NCI-H524 (cell line): ENCODE data around the gene CTCF.
A peak's percentile ranks its signal among the peaks of the same experiment; 100 is the strongest.

Experiments used
- DNase-seq, 2 experiments: peaks; one replicate each; lab custom pipeline; 2025; lab: John Stamatoyannopoulos, UW

The CTCF gene

DNA sequence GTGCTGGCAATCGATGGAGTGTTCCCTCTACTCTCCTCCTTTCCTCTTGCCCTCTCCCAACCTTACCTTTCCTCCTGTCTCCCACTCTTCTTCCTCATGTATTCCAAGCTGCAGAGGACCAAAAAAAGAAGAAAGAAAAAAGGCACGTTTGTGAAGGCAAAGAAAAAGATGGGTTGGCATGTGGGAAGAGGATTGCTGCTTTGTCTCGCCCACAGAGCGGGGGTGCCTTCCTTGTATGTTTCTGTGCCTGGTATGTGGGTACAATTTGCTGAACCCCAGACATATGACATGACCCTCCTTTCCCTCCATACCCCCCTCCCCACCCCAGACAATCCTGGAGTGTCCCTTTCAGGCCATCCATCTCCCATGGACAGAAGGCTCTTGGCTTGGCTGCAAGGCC lies 13.1 kb upstream of the CTCF start:
- DNase-seq: no peak

DNA sequence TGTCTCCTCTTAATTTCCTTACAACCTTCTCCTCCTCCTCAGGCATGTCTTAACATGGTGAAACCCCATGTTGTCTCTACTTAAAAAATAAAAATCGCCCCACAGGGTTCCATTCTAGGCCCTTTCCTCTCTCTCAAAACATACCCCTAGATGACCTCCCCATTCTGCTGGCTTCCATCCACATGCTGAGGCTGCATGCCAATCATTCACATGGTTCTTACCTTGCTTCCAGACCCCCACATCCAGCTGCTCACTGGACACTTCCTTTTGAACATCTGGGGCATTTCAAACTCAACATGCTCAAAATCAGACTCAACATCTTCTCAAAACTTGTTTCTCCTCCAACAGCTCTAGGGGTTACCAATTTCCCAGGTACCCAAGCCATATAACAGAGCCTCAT lies 12.4 kb upstream of the CTCF start:
- no peak for DNase-seq

DNA sequence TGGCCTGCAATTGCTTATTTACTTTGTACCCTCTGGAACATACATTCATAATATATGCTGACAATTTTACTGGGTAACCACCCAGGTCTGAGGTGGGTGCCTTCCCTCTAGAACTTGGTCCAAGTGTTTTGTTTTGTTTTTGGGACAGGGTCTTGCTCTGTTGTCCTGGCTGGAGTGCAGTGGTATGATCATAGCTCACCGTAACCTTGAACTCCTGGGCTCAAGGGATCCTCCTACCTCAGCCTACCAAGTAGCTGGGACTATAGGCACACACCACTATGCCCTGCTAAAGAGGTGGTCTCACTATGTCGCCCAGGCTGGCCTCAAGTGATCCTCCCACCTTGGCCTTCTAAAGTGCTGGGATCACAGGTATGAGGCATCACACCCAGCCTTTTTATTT lies 11.2 kb upstream of the CTCF start:
- no peak for DNase-seq

DNA sequence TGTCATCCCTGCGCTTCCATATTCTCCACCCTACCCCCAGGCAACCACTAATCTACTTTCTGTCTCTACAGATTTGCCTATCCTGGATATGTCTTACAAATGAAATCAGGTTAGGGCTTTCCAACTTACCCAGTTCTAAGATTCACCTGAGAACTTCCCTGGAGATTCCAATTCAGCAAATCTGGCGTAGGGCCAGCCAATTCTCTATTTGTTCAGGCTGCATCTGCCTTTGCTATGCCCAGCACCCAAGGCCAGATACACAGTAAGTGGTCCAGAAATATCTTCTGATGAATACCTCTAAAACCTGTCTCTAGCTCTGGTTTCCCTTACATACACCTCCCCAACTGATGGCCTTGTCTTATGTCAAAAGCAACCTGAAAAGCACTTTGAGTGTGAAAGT lies 10.4 kb upstream of the CTCF start:
- DNase-seq: no peak

DNA sequence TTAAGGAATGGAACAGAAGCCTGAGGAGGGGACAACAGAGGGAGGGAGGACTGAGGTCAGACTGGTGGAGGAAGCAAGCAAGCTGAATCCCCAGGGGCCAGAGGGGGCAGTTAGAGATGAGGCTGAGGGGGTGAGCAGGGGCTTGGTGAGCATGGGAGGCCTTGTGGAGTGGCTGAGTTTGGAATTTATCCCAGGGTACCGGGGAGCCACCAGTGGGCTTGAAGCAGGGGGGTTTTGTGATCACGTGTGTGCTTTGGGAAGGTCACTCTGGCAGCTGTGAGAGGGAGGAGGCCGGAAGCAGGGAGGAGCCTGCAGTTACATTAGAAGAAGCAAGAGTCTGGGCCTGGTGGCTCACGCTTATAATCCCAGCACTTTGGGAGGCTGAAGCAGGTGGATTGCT lies 9.8 kb upstream of the CTCF start:
- peak; percentile 83 to 93 for DNase-seq

GRCh38 chr16:67555795-67556212 lies 6.5 kb upstream of the CTCF start:
- no peak for DNase-seq

GRCh38 chr16:67558859-67559258 lies 3.5 kb upstream of the CTCF start:
- no peak for DNase-seq

DNA sequence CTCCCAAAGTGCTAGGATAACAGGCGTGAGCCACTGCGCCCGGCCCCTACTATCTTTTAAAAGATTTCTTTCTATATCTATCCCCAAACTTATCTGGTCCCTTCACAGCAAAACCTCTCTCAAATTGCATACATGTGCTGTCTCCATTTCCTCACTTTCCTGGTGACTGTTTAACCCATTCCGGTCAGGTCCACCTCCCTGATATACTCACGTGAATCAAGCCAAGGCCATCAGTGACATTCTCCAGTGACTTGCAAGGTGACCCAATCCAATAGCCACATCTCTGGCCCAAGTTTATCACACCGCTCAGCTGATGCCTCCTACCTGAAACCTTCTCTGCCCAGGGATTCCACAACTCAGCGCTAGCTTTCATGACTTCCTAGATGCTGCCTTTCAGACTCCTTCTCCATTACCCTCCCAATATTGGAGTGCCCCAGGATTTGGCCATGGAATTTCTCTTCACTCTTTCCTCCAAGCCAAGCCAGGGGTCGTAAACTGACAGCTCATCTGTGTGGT lies 1.4 kb upstream of the CTCF start:
- no peak for DNase-seq

- no peak for DNase-seq
Observed at GRCh38 chr16:67561501-67561823, 864 bp upstream of the CTCF start.

- DNase-seq: peak; percentile 97 to 99
Observed at GRCh38 chr16:67561824-67562525, 351 bp upstream of the CTCF start.

- peak; percentile 20 to 67 for DNase-seq
Observed at GRCh38 chr16:67562918-67563707, 787 bp downstream of the CTCF start.

DNA sequence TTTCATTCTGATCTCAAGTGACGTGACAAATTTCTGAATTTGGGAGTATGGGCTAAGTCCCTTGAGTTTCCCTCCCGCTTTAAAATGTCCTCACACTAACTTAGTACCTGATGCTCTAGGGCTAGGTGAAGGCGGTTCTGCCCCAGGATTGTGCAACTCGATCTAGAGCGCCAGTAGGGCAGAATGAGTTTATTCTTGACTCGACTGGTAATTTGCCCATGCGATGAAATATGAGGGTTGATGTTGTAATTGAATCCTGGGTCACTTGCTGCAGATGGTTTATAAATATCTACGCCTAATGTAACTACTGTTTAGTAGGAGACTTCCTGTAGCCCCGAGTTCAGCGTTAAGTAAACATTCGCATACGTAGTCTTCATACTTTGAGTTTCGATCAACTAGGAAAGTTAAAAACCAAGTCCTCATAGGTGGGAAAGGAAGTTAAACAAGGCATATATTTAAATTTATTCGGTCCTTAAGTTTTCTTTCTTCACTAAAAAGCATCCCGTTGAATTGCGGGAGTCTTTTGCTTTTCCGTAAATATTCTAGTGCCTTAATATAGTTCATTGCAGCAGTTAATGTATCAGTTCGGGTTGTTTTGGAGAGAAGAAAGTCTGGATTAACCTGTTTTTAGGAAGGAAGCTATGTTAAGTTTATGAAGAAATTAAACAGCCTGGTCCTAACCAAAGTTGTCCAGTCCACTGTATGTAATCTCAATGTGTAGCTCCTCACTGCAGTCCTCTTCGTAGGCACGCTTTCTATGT lies 1.6 kb downstream of the CTCF start:
- DNase-seq: peak in 1 of 2 experiments; percentile 50

DNA sequence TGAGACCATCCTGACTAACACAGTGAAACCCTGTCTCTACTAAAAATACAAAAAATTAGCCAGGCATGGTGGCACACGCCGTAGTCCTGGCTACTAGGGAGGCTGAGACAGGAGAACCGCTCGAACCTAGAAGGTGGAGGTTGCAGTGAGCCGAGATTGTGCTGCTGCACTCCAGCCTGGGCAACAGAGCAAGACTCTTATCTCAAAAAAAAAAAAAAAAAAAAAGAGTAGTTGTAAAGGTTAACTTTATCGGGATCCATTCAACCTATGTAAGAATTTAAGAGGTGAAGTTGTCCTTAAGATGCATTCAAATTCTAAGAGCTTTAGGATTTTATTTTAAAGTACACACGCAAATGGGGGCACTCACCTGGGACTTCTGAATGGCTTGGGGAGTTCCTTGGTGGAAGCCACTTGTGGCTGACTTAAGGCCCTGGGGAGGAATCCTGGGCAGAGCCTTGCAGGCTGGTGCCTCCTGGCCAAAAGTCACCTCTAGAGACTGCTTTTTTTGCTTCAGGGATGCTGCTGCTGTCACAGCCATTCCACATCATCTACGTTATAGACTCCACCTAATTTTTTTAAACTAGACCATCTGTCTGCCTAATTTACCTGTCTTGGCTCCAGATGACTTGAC lies 3.3 kb downstream of the CTCF start:
- no peak for DNase-seq

DNA sequence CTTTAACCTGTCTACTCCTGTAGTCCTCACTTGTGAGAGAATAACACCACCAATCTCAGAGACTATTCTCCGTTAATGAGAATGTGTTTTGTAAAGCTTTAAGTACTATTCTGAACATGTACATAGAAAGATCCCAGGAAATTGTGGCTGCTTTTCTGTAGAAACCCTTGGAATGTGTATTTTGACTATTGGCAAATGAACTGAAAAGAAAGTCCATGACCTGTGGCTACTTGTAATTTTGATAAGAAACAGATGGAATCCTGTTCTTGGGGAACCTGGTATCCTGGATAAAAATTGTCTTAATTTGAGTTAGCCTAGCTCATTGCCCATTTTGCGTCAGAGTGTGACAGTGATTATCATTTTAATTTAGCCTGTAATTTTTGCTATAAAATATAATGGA lies 9.1 kb downstream of the CTCF start:
- no peak for DNase-seq

DNA sequence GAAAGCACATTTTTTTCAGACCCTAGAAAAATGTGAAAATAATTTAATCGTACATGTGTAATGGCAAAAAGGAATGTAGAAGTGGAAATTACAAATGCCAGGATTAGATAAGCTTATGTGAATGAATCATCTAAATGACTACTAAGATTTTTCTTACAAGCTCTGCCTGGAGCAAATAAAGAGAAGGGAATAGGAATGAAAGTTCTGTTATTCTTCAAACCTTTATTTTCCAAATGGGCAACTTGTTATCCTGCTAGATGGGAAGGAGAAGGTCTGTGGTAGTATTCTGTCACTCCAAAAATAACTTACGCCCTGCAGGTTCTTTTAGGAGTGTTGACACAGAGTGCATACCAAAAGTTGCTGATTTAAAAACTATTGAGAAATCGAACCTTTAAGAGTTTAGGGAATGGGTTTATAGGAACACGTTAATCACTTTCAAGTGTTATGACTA lies 9.7 kb downstream of the CTCF start:
- no peak for DNase-seq

DNA sequence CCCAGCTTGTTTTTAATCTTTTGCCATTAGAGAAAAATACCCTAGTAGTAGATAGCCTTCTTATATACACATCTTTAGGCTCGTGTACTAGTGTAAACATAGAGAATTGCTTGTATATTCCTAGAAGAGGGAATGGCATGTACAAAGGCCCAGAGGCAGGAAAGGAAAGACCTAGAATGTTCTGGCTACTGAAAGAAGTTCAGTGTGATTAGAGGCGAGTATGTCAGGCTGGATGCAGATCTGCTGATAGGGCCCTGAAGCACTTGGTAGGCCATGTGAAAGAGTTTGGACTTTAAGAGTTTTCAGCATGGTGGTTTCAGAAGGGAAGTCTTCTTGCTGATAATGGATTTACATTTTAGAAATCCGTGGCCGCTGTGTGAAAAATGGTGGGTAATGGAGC lies 17.4 kb downstream of the CTCF start:
- no peak for DNase-seq

- DNase-seq: no peak
Observed at GRCh38 chr16:67580202-67580601, 17.9 kb downstream of the CTCF start.

DNA sequence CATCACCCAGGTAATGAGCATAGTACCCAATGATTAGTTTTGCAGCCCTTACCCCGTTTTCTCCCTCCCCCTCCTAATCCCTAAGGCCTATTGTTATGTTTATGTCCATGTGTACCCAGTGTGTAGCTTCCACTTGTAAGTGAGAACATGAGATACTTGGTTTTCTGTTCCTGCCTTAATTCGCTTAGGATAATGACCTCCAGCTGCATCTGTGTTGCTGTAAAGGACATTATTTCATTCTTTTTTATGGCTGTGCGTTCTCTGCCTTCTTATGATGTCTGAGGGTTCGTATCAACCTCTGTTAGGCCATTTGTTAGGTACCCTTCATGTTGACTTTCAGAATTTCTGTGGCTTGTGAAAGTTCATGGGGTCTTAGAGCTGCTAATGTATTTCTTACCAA lies 31.0 kb downstream of the CTCF start:
- DNase-seq: no peak

DNA sequence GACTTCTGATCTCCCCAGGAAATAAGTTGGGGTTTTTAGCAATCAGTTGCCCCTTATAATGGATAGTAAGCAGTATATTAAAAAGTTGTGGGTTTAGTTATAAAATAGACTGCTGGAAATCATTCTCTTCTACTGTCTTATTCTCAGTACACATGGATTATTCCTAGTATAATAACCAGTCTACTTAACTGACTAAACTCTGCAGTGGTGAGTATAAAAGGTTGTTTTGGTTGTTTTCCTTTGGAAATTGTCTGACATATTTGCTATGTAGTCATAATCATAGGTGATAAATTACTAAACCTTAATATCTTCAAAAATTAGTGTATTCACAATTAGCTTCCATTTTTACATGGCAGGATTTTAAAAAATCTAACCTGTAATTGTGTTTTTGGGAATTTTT lies 31.4 kb downstream of the CTCF start:
- DNase-seq: no peak

DNA sequence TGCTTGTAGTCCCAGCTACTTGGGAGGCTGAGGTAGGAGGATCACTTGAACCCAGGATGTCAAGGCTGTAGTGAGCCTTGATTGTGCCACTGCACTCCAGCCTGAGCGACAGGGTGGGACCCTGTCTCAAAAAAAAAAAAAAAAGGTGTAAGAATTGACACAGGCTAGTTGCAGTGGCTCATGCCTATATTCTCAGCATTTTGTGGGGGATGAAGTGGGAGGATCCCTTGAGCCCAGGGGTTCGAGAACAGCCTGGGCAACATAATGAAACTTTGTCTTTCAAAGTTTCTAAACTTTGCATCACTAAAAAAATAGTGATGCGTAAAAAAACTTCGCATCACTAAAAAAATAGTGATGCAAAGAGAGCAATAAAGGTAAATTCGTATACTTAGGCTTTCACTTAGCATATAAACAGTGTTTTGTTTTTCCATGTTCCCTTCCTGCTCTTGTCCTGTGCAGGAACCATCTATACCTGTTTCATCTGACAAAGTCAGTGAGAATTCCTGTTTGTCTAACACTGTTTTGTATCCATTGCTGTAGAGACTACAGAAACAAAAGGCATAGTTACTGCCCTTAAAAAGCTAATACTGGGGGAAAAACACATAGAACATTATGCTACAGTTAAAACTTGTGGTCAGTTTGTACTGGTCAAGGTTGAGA lies 32.1 kb downstream of the CTCF start:
- no peak for DNase-seq

DNA sequence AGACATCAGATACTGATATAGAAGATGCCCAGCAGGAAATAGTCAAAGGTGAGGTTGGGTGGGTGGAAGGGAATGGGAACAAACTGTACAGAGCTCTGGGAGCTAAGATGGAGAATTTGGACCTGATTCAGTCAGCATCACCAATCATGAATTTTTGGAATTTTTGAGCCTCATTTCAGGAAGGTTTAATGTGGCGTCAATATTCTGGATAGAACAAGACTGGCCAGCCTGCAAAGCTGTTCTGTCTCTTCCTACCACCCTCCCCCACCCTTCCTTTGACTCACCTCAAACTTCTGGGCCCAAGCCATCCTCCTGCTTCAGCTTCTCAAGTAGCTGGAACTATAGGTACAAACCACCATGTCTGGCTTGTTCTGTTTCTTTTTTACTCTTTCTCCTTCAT lies 32.6 kb downstream of the CTCF start:
- DNase-seq: no peak

GRCh38 chr16:67598527-67598926 lies 36.2 kb downstream of the CTCF start:
- no peak for DNase-seq
